Lower leg skin (tissue), 3 donors: ENCODE results near the gene CCBE1.

Experiments used
- CTCF ChIP-seq, 3 donors: fragments of 450-650 bp; IDR thresholded peaks; one replicate each; pipeline ENCODE4 v1.5.1; 2016; ENCODE audit warnings: antibody characterized with exemption in 3 of 3, mild to moderate bottlenecking in 3 of 3, moderate library complexity in 2 of 3
- POLR2A ChIP-seq, 2 donors: fragments of 450-650 bp; IDR thresholded peaks; one replicate each; pipeline ENCODE4 v1.6.1; 2016 to 2017; ENCODE audit warnings: antibody characterized with exemption in 2 of 2, mild to moderate bottlenecking in 1 of 2, moderate library complexity in 1 of 2

GRCh38 chr18:59528866-59529265 is 168.4 kb downstream of the CCBE1 start:
- TF ChIP-seq CTCF (IDR thresholded peaks at IDR 0.05) (no peak), POLR2A (IDR thresholded peaks at IDR 0.05) (no peak)
